ENCODE results near the gene MAPKBP1.

DNA sequence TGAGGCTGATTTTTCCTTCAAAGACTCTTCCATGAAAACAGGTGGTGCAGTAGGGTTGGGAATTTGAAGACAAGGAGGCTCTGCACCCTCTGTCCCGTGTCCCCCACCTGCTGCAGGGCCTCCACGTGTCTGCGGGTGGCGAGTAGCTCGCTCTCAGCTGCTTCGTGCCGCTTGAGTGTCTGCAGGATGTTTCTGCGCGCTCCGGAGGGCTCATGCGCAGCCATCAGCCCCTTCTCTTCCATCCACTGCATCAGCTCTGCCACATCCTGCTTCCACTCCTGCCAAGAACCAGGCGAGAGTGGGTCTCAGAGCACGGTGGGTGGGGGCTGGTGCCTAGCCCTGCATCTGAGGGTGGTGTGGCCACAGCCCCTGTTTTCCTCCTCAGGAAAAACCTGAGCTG lies 101.7 kb downstream of the MAPKBP1 start:
- TF ChIP-seq POLR2A (IDR thresholded peaks at IDR 0.05; ENCODE audit: low read depth, low read length) (no peak), CTCF (conservative IDR thresholded peaks at IDR 0.05; ENCODE audit: low read depth, low read length) (no peak), RAD21 (IDR thresholded peaks at IDR 0.05; ENCODE audit: low read length) (no peak)
